ENCODE data around the gene GSTA3. TPM values are rescaled to one million over a fixed set of nuclear protein-coding genes. Genes with fewer than 3 reads are reported as not detected.
"Not testable (repeated sequence)": the region's sequence is repeated elsewhere in the genome, so short reads cannot be mapped to it uniquely, and the experiment has no call there.

The GSTA3 gene
- total RNA-seq, 1 experiment from 2014 or later, result not detected

DNA sequence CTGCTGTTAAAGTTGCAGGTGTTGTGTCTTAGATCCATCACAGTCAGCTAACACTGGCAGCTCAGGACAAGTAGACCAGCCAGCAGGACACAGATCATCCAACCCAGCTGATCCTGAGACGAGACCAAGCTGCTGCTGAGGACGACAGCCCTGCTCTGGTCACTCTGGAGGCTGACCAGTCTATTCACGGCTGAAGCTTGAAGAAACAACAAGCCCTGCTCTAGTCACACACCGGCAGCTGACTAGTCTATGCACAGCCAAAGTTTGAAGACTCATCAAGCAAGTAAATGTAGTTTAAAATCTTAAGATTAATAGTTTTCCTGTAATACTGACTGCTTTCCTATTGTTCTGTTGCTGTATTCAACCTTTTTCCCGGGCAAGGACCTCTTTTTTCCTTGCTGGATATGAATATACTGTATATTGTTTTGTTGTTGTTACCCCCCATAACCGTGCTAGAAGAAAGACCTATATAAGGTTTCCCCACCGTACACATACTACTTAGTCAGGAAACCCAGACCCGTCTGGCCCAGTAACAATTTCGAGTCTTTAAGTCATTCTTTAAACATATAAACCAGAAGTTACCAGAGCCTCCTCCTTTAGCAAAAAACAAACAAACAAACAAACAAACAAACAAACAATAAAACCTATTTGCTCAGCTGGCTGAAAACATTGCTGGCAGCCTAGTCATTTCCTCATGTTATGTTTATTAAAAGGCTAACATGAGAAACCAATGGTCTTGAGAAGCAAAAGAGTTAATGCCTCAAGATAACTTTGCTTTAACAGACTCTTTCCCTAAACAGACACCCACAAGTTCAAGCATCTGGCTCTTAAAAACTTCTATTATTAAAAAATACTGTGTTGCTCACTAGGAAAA, 16.7 kb upstream of the GSTA3 start:
- Histone ChIP-seq H3K4me2 (ENCODE audit: low read length) (no peak overlapping the region), H3K27me3 (ENCODE audit: low read length) (no peaks in the 10 kb centered on the region), H3K79me2 (ENCODE audit: low read length) (no peaks in the 10 kb centered on the region), H3K9ac (ENCODE audit: low read length) (no peak overlapping the region), H3F3A (ENCODE audit: low read length, unreplicated experiment) (peaks cover 4% of the 10 kb centered on the region), H3K9me2 (replicated peaks; ENCODE audit: low read length) (no peaks in the 10 kb centered on the region), H3K36me3 (ENCODE audit: low read depth, low read length) (no peaks in the 10 kb centered on the region), H2AFZ (ENCODE audit: low read length) (no peak overlapping the region), H3K9me3 (ENCODE audit: low read length) (no peaks in the 10 kb centered on the region), H3K4me3 (ENCODE audit: low read length) (no peak overlapping the region), H3K27ac (ENCODE audit: low read length) (no peak overlapping the region), H4K20me1 (ENCODE audit: low read length) (no peaks in the 10 kb centered on the region), H3K4me1 (ENCODE audit: insufficient read depth, low read length) (peaks cover 37% of the 10 kb centered on the region)
- TF ChIP-seq EZH2 (IDR thresholded peaks at IDR 0.05; ENCODE audit: low read length, unreplicated experiment), result no peak
- no peak for TF ChIP-seq EZH2phosphoT487 (IDR thresholded peaks at IDR 0.05; ENCODE audit: borderline replicate concordance, low read length)
- TF ChIP-seq, protein P1, sequence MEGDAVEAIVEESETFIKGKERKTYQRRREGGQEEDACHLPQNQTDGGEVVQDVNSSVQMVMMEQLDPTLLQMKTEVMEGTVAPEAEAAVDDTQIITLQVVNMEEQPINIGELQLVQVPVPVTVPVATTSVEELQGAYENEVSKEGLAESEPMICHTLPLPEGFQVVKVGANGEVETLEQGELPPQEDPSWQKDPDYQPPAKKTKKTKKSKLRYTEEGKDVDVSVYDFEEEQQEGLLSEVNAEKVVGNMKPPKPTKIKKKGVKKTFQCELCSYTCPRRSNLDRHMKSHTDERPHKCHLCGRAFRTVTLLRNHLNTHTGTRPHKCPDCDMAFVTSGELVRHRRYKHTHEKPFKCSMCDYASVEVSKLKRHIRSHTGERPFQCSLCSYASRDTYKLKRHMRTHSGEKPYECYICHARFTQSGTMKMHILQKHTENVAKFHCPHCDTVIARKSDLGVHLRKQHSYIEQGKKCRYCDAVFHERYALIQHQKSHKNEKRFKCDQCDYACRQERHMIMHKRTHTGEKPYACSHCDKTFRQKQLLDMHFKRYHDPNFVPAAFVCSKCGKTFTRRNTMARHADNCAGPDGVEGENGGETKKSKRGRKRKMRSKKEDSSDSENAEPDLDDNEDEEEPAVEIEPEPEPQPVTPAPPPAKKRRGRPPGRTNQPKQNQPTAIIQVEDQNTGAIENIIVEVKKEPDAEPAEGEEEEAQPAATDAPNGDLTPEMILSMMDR (conservative IDR thresholded peaks at IDR 0.05; ENCODE audit: low read depth, low read length), result no peak
- POLR2A ChIA-PET (ENCODE audit: unreplicated experiment), result no interaction called here
- intact Hi-C loops (cut with micrococcal nuclease), result no loop called here
- CTCF ChIA-PET, result no interaction called here
- DNase-seq, result peak; percentile 15
- BruUV-seq (replicated peaks), result no TSS peak
- no peak for ATAC-seq

DNA sequence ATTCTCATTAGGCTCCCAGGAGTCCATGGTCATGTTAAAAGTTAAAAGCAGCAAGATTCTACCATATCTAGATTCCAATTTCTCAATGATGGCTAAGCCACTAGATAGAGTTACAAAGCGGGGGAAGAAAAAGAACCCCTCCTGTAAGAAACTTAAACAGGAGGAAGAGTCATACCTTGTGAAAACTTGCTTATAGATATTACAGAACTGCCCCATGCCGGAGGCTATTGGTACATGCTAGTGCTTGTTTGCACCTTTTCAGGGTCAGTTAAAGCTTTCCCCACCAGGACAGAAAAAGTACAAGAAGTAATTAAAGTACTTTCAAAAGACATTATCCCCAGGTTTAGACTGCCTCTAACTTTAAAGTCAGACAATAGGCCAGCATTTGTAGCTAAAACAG, 15.5 kb upstream of the GSTA3 start:
- ChIA-PET CTCF (no interaction called here), POLR2A (ENCODE audit: unreplicated experiment) (no interaction called here)
- H3K79me2 ChIP-seq (ENCODE audit: low read length), result no peaks in the 10 kb centered on the region
- no peaks in the 10 kb centered on the region for H4K20me1 ChIP-seq (ENCODE audit: low read length)
- ATAC-seq (no peak), DNase-seq (no peak)
- no peak overlapping the region for H3K4me3 ChIP-seq (ENCODE audit: low read length)
- H3K9me2 ChIP-seq (replicated peaks; ENCODE audit: low read length), result no peaks in the 10 kb centered on the region
- peaks cover 4% of the 10 kb centered on the region for H3F3A ChIP-seq (ENCODE audit: low read length, unreplicated experiment)
- H3K27ac ChIP-seq (ENCODE audit: low read length), result no peak overlapping the region
- H3K27me3 ChIP-seq (ENCODE audit: low read length), result no peaks in the 10 kb centered on the region
- no peaks in the 10 kb centered on the region for H3K9me3 ChIP-seq (ENCODE audit: low read length)
- no peak overlapping the region for H3K9ac ChIP-seq (ENCODE audit: low read length)
- H3K4me2 ChIP-seq (ENCODE audit: low read length), result no peak overlapping the region
- TF ChIP-seq EZH2 (IDR thresholded peaks at IDR 0.05; ENCODE audit: low read length, unreplicated experiment), result no peak
- TF ChIP-seq, protein P1 (conservative IDR thresholded peaks at IDR 0.05; ENCODE audit: low read depth, low read length), result no peak
- no peak for TF ChIP-seq EZH2phosphoT487 (IDR thresholded peaks at IDR 0.05; ENCODE audit: borderline replicate concordance, low read length)
- H2AFZ ChIP-seq (ENCODE audit: low read length), result no peak overlapping the region
- intact Hi-C loops (cut with micrococcal nuclease), result no loop called here
- BruUV-seq (replicated peaks), result no TSS peak
- peaks cover 30% of the 10 kb centered on the region for H3K4me1 ChIP-seq (ENCODE audit: insufficient read depth, low read length)
- H3K36me3 ChIP-seq (ENCODE audit: low read depth, low read length), result no peaks in the 10 kb centered on the region

- H3K9me3 ChIP-seq (ENCODE audit: low read length); H2AFZ ChIP-seq (ENCODE audit: low read length); H3K9ac ChIP-seq (ENCODE audit: low read length); DNase-seq; CTCF ChIA-PET; H3K4me2 ChIP-seq (ENCODE audit: low read length); BruUV-seq (replicated peaks); intact Hi-C loops (cut with micrococcal nuclease); ATAC-seq; H3K79me2 ChIP-seq (ENCODE audit: low read length); H3K27ac ChIP-seq (ENCODE audit: low read length); H3K36me3 ChIP-seq (ENCODE audit: low read depth, low read length); H3K4me3 ChIP-seq (ENCODE audit: low read length); POLR2A ChIA-PET (ENCODE audit: unreplicated experiment); H3K9me2 ChIP-seq (replicated peaks; ENCODE audit: low read length); H3K27me3 ChIP-seq (ENCODE audit: low read length); H4K20me1 ChIP-seq (ENCODE audit: low read length); H3F3A ChIP-seq (ENCODE audit: low read length, unreplicated experiment): not testable (repeated sequence)
- H3K4me1 ChIP-seq (ENCODE audit: insufficient read depth, low read length), result peaks cover 27% of the 10 kb centered on the region
These were observed 14.2 kb upstream of the GSTA3 start for GRCh38 chr6:52923689-52924088.

All from PC-3 (cell line).